Measurements from ENCODE around the gene CLGN. TPM values are rescaled to one million over a fixed set of nuclear protein-coding genes. Genes with fewer than 3 reads are reported as not detected.

The CLGN gene
- total RNA-seq (2021) (0.35 and 0.38 TPM in 2 replicates), Bru-seq, nascent RNA (percentile 14 among the genes with signal in this experiment), BruChase-seq, experiment 1, labeled RNA remaining after a 2-hour chase (percentile 17 among the genes with signal in this experiment), BruChase-seq, experiment 2, labeled RNA remaining after a 6-hour chase (percentile 13 among the genes with signal in this experiment)
- long read RNA-seq, partial matches to known transcripts: 0 of 1 reads
- long read RNA-seq, other reads (novel, unspliced or antisense): 0 of 1 reads

- H3K4me3 ChIP-seq: peak within 1 kb of the TSS; percentile 68
- no peaks in the 10 kb centered on the region for H3F3A ChIP-seq (ENCODE audit: insufficient read depth, low read depth)
- ChIA-PET POLR2A (ENCODE audit: unreplicated experiment) (no interaction called here), CTCF (no interaction called here)
- no peaks in the 10 kb centered on the region for H4K20me1 ChIP-seq (ENCODE audit: insufficient read depth)
- no TSS peak for BruUV-seq (replicated peaks)
- H3K27ac ChIP-seq: peak within 1 kb of the TSS; percentile 72
- H3K27me3 ChIP-seq (ENCODE audit: insufficient read depth, low read depth): no peaks in the 10 kb centered on the region
- no peaks in the 10 kb centered on the region for H3K4me1 ChIP-seq (replicated peaks; ENCODE audit: insufficient read depth)
- H3K9me2 ChIP-seq (ENCODE audit: insufficient read depth): no peaks in the 10 kb centered on the region
- no peaks in the 10 kb centered on the region for H3K9me3 ChIP-seq (ENCODE audit: insufficient read depth, low read depth)
- H3K36me3 ChIP-seq (ENCODE audit: low read depth): no peaks in the 10 kb centered on the region
- DNase-seq: peak in 1 of 2 experiments; percentile 66
- intact Hi-C loops (cut with micrococcal nuclease; ENCODE audit: unreplicated experiment): no loop called here
- peak within 1 kb of the TSS; percentile 88 for H3K4me2 ChIP-seq
- TF ChIP-seq EZH2 (IDR thresholded peaks at IDR 0.05; ENCODE audit: low read depth): no peak
- TF ChIP-seq CTCF (conservative IDR thresholded peaks at IDR 0.05): peak; percentile 47; the same call in 1 of the 2 replicates
- peak within 1 kb of the TSS; percentile 93 for H2AFZ ChIP-seq
- no peaks in the 10 kb centered on the region for H3K79me2 ChIP-seq (ENCODE audit: low read depth)
Measured at GRCh38 chr4:140427106-140427918, at the start of gene CLGN. TSS of gene CLGN (minus strand) at chr4:140427648. CDS start at chr4:140413078, 14,570 bp downstream.

- H3K4me1 ChIP-seq (replicated peaks; ENCODE audit: insufficient read depth): no peaks in the 10 kb centered on the region
- H3K9me3 ChIP-seq (ENCODE audit: insufficient read depth, low read depth): no peaks in the 10 kb centered on the region
- no peak overlapping the region for H3K27ac ChIP-seq
- H3K9me2 ChIP-seq (ENCODE audit: insufficient read depth): no peaks in the 10 kb centered on the region
- H2AFZ ChIP-seq: no peak overlapping the region
- no peaks in the 10 kb centered on the region for H4K20me1 ChIP-seq (ENCODE audit: insufficient read depth)
- BruUV-seq (replicated peaks): no TSS peak
- no peak for DNase-seq
- H3K79me2 ChIP-seq (ENCODE audit: low read depth): no peaks in the 10 kb centered on the region
- intact Hi-C loops (cut with micrococcal nuclease; ENCODE audit: unreplicated experiment): no loop called here
- no peak for TF ChIP-seq CTCF (conservative IDR thresholded peaks at IDR 0.05)
- TF ChIP-seq EZH2 (IDR thresholded peaks at IDR 0.05; ENCODE audit: low read depth): no peak
- H3K4me3 ChIP-seq: no peak overlapping the region
- H3F3A ChIP-seq (ENCODE audit: insufficient read depth, low read depth): no peaks in the 10 kb centered on the region
- H3K4me2 ChIP-seq: no peak overlapping the region
- CTCF ChIA-PET: no interaction called here
- H3K36me3 ChIP-seq (ENCODE audit: low read depth): no peaks in the 10 kb centered on the region
- POLR2A ChIA-PET (ENCODE audit: unreplicated experiment): no interaction called here
- H3K27me3 ChIP-seq (ENCODE audit: insufficient read depth, low read depth): no peaks in the 10 kb centered on the region
Measured at GRCh38 chr4:140472156-140472555, 44.7 kb upstream of the CLGN start.

GRCh38 chr4:140469791-140470733 is 42.6 kb upstream of the CLGN start:
- POLR2A ChIA-PET (ENCODE audit: unreplicated experiment): no interaction called here
- no peak for DNase-seq

More at GRCh38 chr4:140469791-140470733, 42.6 kb upstream of the CLGN start:
- Histone ChIP-seq H3K4me1 (replicated peaks; ENCODE audit: insufficient read depth) (no peaks in the 10 kb centered on the region), H4K20me1 (ENCODE audit: insufficient read depth) (no peaks in the 10 kb centered on the region), H3K79me2 (ENCODE audit: low read depth) (no peaks in the 10 kb centered on the region), H3F3A (ENCODE audit: insufficient read depth, low read depth) (no peaks in the 10 kb centered on the region), H3K4me3 (no peak overlapping the region), H3K9me2 (ENCODE audit: insufficient read depth) (no peaks in the 10 kb centered on the region), H3K9me3 (ENCODE audit: insufficient read depth, low read depth) (no peaks in the 10 kb centered on the region), H3K27ac (no peak overlapping the region), H2AFZ (no peak overlapping the region), H3K4me2 (no peak overlapping the region), H3K36me3 (ENCODE audit: low read depth) (no peaks in the 10 kb centered on the region), H3K27me3 (ENCODE audit: insufficient read depth, low read depth) (no peaks in the 10 kb centered on the region)
- CTCF ChIA-PET: no interaction called here
- no TSS peak for BruUV-seq (replicated peaks)
- intact Hi-C loops (cut with micrococcal nuclease; ENCODE audit: unreplicated experiment): no loop called here
- TF ChIP-seq EZH2 (IDR thresholded peaks at IDR 0.05; ENCODE audit: low read depth) (no peak), CTCF (conservative IDR thresholded peaks at IDR 0.05) (no peak)

Measured in PC-9 (cell line).